PC-9 (cell line): ENCODE results near the gene MAGI2.

Source experiments
- CTCF ChIP-seq: fragments of 200-600 bp; sonication (generic); conservative IDR thresholded peaks from 2 replicates; pipeline ENCODE4 v1.6.1; 2017; ENCODE audit warnings: mixed run types, antibody characterized with exemption, mild to moderate bottlenecking, moderate library complexity
- EZH2 ChIP-seq: fragments of 200-600 bp; sonication (generic); IDR thresholded peaks from 2 replicates; pipeline ENCODE4 v1.8.0; 2017; ENCODE audit warnings: antibody characterized with exemption, low read depth

GRCh38 chr7:79096361-79096805 is 357.1 kb downstream of the MAGI2 start:
- no peak for TF ChIP-seq CTCF
- no peak for TF ChIP-seq EZH2
